SH-SY5Y (cell line): Measurements from ENCODE around the gene SLC23A1.

Experiments used
- GATA2 ChIP-seq: IDR thresholded peaks from 2 replicates; pipeline ENCODE4 v1.6.1; 2011; ENCODE audit warnings: mild to moderate bottlenecking, low read depth, low read length
- GATA3 ChIP-seq: IDR thresholded peaks from 2 replicates; pipeline ENCODE4 v1.6.1; 2011; ENCODE audit warnings: low read depth, mild to moderate bottlenecking, low read length, moderate library complexity

Gene SLC23A1

GRCh38 chr5:139341187-139341688 lies 41.9 kb downstream of the SLC23A1 start:
- TF ChIP-seq GATA2: no peak
- no peak for TF ChIP-seq GATA3

- TF ChIP-seq GATA3 (no peak), GATA2 (no peak)
Observed at GRCh38 chr5:139340051-139340450, 43.0 kb downstream of the SLC23A1 start.

- TF ChIP-seq GATA2 (no peak), GATA3 (no peak)
Observed at GRCh38 chr5:139335811-139336210, 47.3 kb downstream of the SLC23A1 start.
